ENCODE data around the gene TYW3.

TYW3 gene

DNA sequence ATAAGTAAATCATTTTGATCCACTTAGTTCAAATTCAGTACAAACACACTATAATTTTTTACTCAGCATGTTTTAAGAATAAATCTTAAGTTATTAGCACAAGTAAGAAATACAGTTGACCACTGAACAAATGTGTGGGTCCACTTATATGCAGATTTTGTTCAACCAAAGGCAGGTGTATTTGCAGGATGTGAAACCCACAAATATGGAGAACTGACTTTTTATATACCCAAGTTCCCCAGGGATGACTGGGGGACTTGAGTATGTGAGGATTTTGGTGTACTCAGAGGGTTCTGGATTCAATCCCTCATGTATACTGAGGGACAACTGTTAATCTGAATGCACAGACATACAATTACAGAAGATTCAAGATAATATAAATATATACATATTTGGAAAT is 33.6 kb upstream of the TYW3 start:
- Histone ChIP-seq H3K36me3 (ENCODE audit: insufficient read depth, low read length) (peaks cover 1% of the 10 kb centered on the region; the same call in 1 of the 2 replicates), H3K27me3 (ENCODE audit: insufficient read depth, low read length) (no peaks in the 10 kb centered on the region; the same call in 1 of the 2 replicates), H3K9me3 (ENCODE audit: low read length) (no peaks in the 10 kb centered on the region), H3K27ac (ENCODE audit: low read depth, low read length, poor library complexity, severe bottlenecking) (no peak overlapping the region), H3K4me3 (ENCODE audit: low read depth, low read length, poor library complexity, severe bottlenecking) (no peak overlapping the region), H3K79me2 (ENCODE audit: insufficient read depth, low read length) (no peaks in the 10 kb centered on the region), H3F3A (ENCODE audit: insufficient read depth, low read length) (no peaks in the 10 kb centered on the region), H4K20me1 (ENCODE audit: insufficient read depth, low read length) (no peaks in the 10 kb centered on the region), H3K9me2 (ENCODE audit: low read depth, low read length) (no peaks in the 10 kb centered on the region), H3K4me1 (ENCODE audit: insufficient read depth, low read length, severe bottlenecking) (no peaks in the 10 kb centered on the region), H3K9ac (ENCODE audit: low read length) (no peak overlapping the region), H3K4me2 (ENCODE audit: low read length) (no peak overlapping the region), H2AFZ (ENCODE audit: low read length) (no peak overlapping the region)
- no peak for TF ChIP-seq EZH2 (IDR thresholded peaks at IDR 0.05; ENCODE audit: borderline replicate concordance, low read length)
- TF ChIP-seq, protein P1, sequence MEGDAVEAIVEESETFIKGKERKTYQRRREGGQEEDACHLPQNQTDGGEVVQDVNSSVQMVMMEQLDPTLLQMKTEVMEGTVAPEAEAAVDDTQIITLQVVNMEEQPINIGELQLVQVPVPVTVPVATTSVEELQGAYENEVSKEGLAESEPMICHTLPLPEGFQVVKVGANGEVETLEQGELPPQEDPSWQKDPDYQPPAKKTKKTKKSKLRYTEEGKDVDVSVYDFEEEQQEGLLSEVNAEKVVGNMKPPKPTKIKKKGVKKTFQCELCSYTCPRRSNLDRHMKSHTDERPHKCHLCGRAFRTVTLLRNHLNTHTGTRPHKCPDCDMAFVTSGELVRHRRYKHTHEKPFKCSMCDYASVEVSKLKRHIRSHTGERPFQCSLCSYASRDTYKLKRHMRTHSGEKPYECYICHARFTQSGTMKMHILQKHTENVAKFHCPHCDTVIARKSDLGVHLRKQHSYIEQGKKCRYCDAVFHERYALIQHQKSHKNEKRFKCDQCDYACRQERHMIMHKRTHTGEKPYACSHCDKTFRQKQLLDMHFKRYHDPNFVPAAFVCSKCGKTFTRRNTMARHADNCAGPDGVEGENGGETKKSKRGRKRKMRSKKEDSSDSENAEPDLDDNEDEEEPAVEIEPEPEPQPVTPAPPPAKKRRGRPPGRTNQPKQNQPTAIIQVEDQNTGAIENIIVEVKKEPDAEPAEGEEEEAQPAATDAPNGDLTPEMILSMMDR (IDR thresholded peaks at IDR 0.05; ENCODE audit: low read length), result no peak

DNA sequence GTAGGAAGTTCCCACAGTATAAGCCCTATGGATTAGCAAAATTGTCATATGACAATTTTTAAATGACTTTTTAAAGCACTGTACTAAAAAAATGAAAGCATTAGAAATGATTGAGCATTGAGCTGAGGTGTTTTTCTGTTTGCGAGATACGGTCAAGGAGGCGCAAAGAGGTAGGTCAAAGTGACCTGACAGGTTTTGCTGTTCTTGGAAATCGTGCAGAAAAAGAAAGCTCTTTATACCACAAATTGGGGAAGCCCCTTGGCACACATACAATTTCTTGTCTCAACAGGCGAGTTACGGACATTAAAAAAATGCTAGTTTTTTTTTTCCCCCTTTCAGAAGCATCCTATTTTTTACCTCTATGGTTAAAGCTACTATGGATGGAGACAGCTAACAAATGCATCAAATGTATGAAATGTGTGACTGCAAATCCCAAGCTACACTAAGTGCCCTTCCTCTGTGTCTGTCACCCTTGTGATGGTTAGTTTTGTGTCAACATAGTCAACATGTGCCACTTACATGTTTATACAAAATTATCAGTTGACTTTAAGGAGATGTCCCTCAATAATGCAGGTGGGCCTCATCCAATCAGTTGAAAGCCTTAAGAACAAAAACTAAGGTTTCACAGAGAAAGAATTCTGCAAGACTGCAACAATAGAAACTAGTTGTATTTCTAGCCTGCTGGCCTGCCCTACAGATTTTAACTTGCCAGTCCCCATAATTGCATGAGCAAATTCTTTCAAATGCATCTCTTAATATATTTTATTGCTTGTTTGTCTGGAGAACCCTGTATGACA is 29.4 kb upstream of the TYW3 start:
- Histone ChIP-seq H3K9ac (ENCODE audit: low read length) (no peak overlapping the region), H3K4me3 (ENCODE audit: low read depth, low read length, poor library complexity, severe bottlenecking) (no peak overlapping the region), H3K9me3 (ENCODE audit: low read length) (no peaks in the 10 kb centered on the region), H3K27me3 (ENCODE audit: insufficient read depth, low read length) (no peaks in the 10 kb centered on the region), H3K9me2 (ENCODE audit: low read depth, low read length) (no peaks in the 10 kb centered on the region), H3K79me2 (ENCODE audit: insufficient read depth, low read length) (no peaks in the 10 kb centered on the region), H3K36me3 (ENCODE audit: insufficient read depth, low read length) (peaks cover 17% of the 10 kb centered on the region; the same call in 1 of the 2 replicates), H3K4me1 (ENCODE audit: insufficient read depth, low read length, severe bottlenecking) (no peaks in the 10 kb centered on the region), H3K27ac (ENCODE audit: low read depth, low read length, poor library complexity, severe bottlenecking) (no peak overlapping the region), H3K4me2 (ENCODE audit: low read length) (no peak overlapping the region), H2AFZ (ENCODE audit: low read length) (no peak overlapping the region), H4K20me1 (ENCODE audit: insufficient read depth, low read length) (no peaks in the 10 kb centered on the region), H3F3A (ENCODE audit: insufficient read depth, low read length) (no peaks in the 10 kb centered on the region)
- no peak for TF ChIP-seq EZH2 (IDR thresholded peaks at IDR 0.05; ENCODE audit: borderline replicate concordance, low read length)
- TF ChIP-seq, protein P1 (IDR thresholded peaks at IDR 0.05; ENCODE audit: low read length), result no peak

DNA sequence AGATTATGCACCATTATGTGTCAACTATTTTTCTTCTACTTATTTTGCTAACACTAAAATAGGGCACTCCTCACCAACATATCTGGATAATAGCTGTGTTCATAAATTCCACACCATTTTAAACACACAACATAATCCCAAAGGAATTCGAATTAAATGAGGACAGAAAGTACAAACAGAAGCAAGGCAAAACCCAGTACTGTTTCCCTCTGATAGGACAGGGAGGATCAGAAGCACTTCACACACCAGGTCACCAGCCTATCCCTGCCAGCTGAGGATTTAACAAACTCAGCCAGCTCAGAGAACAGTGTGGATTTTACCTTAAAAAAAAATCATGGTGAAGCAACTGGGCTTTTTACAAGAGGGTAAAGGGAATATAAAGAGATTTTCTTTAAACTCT is 20.1 kb upstream of the TYW3 start:
- H3K9me3 ChIP-seq (ENCODE audit: low read length), result no peaks in the 10 kb centered on the region
- H3K4me1 ChIP-seq (ENCODE audit: insufficient read depth, low read length, severe bottlenecking), result no peaks in the 10 kb centered on the region
- H3K79me2 ChIP-seq (ENCODE audit: insufficient read depth, low read length), result no peaks in the 10 kb centered on the region
- no peak overlapping the region for H3K4me2 ChIP-seq (ENCODE audit: low read length)
- H3K9me2 ChIP-seq (ENCODE audit: low read depth, low read length), result no peaks in the 10 kb centered on the region
- H2AFZ ChIP-seq (ENCODE audit: low read length), result no peak overlapping the region
- H3K27ac ChIP-seq (ENCODE audit: low read depth, low read length, poor library complexity, severe bottlenecking), result no peak overlapping the region
- H3K9ac ChIP-seq (ENCODE audit: low read length), result no peak overlapping the region
- H3K27me3 ChIP-seq (ENCODE audit: insufficient read depth, low read length), result no peaks in the 10 kb centered on the region
- no peaks in the 10 kb centered on the region for H4K20me1 ChIP-seq (ENCODE audit: insufficient read depth, low read length)
- H3F3A ChIP-seq (ENCODE audit: insufficient read depth, low read length), result no peaks in the 10 kb centered on the region
- TF ChIP-seq, protein P1 (IDR thresholded peaks at IDR 0.05; ENCODE audit: low read length), result no peak
- no peak for TF ChIP-seq EZH2 (IDR thresholded peaks at IDR 0.05; ENCODE audit: borderline replicate concordance, low read length)
- peaks cover 4% of the 10 kb centered on the region; the same call in 1 of the 2 replicates for H3K36me3 ChIP-seq (ENCODE audit: insufficient read depth, low read length)
- H3K4me3 ChIP-seq (ENCODE audit: low read depth, low read length, poor library complexity, severe bottlenecking), result no peak overlapping the region

All from OCI-LY1 (cell line).